NCI-H2196 (cell line): ENCODE data around the gene ADGRG3.

Experiments used
- DNase-seq: peaks from one replicate; lab custom pipeline; 2025; ENCODE audit not compliant: unreplicated experiment; lab: John Stamatoyannopoulos, UW

Gene ADGRG3, protein sequence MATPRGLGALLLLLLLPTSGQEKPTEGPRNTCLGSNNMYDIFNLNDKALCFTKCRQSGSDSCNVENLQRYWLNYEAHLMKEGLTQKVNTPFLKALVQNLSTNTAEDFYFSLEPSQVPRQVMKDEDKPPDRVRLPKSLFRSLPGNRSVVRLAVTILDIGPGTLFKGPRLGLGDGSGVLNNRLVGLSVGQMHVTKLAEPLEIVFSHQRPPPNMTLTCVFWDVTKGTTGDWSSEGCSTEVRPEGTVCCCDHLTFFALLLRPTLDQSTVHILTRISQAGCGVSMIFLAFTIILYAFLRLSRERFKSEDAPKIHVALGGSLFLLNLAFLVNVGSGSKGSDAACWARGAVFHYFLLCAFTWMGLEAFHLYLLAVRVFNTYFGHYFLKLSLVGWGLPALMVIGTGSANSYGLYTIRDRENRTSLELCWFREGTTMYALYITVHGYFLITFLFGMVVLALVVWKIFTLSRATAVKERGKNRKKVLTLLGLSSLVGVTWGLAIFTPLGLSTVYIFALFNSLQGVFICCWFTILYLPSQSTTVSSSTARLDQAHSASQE

GRCh38 chr16:57668263-57668571 lies at the start of gene ADGRG3:
Gene ADGRG3, plus strand, starts transcription at chr16:57668306. Its CDS starts 42 bp downstream, at chr16:57668348.
- DNase-seq = no peak

GRCh38 chr16:57619133-57619605 lies 48.9 kb upstream of the ADGRG3 start:
- DNase-seq = no peak

DNA sequence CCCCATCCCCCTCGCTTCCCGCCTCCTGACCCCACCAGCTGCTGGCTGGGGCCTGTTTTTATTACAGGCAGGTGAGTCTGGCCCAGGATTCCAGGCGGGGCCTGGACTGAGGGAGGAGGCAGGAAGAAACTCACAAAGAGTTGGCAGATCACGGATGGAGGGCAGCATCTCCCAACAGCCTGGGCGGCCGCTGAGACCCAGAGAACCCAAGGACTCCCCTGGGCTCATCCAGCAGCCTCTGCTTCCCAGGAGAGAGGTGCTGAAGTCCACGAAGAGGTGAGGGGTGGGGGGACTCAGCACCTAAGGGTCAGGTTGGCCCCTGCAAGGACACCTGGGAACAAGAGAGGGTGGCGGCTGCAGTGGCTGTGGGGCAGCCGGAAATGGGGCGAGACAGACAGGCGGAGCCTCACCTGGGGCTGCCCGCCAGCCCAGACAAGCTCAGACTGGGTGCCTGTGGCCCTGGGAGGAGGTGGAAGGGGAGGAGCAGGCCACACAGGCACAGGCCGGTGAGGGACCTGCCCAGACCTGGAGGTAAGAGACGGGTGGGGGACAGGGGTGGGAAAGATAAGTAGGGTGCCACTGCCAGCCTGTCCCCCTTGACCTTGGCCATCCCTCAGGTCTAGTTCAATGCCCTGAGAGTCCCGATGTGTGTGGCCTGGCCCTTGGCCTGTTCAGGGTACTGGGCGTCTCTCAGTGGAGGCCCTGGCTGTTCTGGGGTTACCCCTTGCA lies 48.3 kb upstream of the ADGRG3 start:
- DNase-seq = peak; percentile 76

- DNase-seq = no peak
Observed at GRCh38 chr16:57620335-57621231, 47.5 kb upstream of the ADGRG3 start.

DNA sequence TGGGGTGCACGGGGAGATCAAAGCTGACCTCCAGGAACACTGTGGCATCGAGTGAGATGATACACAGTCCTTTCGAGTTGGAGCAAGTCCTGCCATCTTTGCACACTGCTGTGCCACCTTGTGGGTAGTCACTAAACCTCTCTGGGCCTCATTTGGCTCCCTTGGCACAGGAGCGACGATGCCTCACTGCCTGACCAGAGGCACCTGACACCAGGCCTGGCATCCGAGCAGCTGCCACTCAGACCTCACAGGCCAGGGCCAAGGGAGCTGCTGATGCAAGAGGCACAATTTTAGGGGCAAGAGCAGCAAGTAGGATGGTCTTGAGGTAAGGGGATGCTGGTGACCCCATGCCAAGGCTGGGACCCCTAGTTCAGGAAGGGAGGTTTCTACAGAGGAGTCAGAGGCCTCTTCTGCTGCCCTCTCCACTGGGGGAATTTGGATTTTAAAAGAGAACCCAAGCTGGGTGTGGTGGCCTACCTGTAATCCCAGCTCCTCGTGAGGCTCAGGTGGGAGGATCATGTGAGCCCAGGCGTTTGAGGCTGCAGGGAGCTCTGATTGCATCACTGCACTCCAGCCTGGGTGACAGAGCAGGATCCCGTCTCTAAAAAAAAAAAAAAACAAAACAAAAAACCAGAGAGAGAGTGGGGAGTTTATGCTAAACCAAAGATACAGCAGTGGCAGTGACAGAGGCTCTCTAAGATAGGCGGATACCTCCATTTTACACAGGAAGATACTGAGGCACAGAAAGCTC lies 46.4 kb upstream of the ADGRG3 start:
- no peak for DNase-seq

DNA sequence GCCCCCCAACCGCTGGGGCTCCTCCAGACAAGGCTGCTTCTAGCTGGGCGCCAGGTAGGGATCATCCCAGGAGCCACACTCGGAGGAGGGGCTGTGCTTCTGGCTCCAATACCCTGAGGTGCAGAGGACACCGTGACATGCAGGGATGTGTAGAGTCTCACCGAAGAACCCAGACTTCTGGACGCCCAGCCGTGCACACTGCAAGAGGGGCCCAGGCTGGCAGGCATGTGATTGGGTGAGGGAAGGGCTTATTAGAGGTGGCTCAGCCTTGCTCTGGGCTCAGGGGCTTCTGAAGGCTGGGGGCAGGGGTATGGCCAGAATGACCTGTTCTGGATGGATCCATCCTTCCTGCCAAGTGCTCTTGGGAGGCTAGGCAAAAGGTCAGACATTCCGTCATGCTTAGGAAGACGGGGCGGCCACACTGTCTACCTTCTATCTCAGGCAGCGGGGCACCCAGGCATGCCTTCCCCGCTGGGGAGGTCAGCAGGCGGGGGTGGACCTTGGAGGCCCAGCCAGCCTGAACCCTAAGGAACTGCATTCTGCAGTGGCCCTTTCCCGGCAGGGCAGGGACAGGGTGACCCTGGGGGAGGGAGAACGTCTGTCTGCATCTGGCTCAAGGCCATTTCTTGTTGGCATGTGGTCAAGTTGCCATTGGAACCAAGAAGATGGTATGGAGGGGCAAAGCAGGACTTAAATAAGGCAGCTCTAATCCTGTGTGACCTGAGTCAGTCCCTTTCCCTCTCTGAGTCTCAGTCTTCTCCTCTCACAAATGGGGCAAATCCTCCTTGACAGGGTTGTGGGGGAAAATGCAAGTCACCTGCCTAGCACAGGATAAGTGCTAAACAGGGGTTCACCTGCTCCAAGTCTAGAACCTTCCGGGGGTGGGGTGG lies 45.5 kb upstream of the ADGRG3 start:
- peak; percentile 44 for DNase-seq

DNA sequence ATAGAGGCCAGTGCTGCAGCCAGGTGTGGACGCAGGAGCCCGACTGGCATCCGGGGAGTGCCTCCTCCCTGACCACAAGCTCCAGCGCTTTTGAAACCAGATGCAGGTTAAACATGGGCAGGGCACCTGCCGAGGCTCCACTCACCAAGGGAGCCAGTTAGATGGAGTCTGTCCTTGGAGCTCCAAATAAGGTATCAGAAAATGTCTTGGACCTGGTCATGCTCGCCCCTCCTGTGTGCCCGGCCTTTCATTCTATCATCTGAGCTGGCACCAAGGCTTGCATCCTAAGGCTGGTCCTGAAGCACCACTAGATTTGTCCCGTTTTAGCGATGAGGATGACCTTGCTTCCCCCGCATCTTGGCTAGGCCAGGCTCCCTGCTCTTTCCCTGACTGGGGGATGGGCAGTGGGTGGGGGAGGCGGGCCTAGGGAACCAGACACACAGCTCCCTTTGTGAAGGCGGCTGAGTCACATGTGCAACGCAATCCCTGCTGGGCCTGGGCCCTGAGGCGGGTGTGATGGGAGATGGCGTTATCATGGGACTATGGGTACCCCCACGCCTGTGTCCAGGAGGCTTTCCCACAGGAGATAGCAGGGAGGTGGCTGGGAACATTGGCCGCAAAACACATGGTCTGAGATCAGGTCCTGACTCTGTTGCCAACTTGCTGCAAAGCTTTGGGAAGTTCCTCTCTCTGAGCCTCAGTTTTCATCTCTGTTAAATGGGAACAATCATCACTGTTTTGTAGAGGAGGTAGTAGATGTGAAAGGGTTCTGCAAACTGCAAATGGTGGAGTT lies 44.7 kb upstream of the ADGRG3 start:
- peak; percentile 82 for DNase-seq

DNA sequence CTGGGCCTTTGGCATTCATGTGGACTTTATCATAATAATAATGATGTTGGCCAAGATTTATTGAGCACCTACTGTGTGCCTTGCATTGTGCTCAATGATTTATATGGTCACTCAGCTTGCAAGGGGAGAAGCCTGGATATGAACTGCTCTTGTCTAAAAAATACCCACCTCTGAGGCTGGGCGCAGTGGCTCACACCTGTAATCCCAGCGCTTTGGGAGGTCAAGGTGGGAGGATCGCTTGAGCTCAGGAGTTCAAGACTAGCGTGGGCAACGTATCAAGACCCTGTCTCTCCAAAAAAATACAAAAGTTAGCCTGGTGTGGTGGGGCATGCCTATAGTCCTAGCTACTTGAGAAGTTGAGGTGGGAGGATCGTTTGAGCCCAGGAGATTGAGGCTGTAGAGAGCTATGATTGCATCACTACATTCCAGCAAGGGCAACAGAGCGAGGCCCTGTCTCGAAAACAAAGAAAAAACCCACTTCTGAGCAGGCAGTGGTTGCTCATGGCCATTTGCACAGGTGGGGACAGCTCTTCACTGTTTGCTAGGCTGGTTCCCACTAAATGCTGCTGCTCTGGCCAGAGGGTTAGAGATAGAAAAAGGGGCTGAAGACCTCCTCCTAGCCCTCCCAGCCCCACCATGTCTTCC lies 43.9 kb upstream of the ADGRG3 start:
- DNase-seq = no peak

- DNase-seq = no peak
Observed at GRCh38 chr16:57624806-57625500, 43.2 kb upstream of the ADGRG3 start.

GRCh38 chr16:57626420-57627170 lies 41.5 kb upstream of the ADGRG3 start:
- no peak for DNase-seq

GRCh38 chr16:57627184-57627871 lies 40.8 kb upstream of the ADGRG3 start:
- DNase-seq = peak; percentile 3

- DNase-seq = peak; percentile 23
Observed at GRCh38 chr16:57628008-57628781, 39.9 kb upstream of the ADGRG3 start, which contains the start of gene ADGRG1. Gene ADGRG1, plus strand, starts transcription at chr16:57628630. Its CDS starts 21,658 bp downstream, at chr16:57650288.

DNA sequence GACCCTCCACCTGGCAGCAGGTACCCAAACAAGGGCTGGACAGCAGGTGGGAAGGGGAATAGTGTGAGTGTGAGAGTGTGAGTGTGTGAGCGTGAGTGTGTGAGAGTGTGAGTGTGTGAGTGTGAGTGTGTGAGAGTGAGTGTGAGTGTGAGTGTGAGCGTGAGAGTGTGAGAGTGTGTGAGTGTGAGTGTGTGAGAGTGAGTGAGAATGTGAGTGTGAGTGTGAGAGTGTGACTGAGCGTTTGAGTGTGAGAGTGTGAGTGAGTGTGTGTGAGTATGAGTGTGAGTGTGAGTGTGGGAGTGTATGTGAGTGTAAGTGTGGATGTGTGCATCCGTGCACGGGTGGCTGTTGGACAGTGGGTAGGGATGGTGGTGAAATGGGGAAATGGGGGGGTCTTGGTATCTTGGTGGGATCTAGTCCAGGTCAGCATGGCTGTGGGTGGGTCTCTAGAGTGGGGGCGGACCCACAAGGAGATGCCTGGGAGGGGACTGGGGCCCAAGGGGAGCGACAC lies 39.3 kb upstream of the ADGRG3 start:
- no peak for DNase-seq

DNA sequence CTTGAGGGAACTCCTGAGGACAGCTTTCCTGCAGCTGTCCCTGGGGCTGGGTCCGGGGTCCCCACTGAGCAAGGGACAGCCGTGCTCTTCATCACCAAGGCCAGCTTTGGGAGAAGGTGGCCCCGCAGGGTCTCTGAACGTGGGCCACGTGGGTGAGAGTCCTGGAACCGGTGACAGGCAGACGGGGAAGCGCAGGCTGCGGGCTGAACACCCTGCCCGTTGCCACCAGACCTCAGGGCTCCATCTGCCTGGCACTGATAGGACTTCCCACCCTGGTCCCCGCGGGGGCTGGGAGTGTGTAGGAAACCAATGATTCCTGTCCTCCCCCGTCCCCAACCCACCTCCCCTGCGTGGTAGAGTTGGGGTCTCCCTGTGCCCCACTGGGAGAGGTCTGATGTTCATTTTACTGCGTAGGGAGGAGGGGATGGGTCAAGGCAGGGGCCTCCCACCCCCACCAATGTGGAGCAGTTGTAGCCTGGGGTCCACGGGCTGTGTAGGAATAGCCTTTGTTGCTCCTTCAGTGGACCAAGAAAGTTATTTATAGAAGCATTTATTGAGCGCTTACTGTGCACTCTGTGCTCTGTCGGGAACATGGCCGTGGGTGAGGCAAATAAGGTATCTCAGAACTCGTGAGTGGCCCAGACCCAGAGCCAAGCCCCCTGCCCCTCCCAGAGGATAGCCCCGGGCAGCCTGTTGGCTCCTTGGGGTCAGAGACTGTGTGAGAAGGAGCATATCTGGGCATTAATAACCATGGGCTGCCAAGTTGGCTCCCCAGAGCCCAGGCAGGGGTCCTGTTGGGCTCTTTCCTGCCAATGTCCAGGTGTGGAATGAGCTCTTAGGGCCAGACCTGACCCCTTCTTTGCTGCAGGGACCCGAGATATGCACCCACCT lies 38.3 kb upstream of the ADGRG3 start:
- no peak for DNase-seq
